ENCODE measurements around the gene RETREG1. TPM values are rescaled to one million over a fixed set of nuclear protein-coding genes. Genes with fewer than 3 reads are reported as not detected.

Gene RETREG1
- total RNA-seq, 2 donors from 2014 or later, result 102 to 180 TPM

- H3K4me1 ChIP-seq, result peaks cover 0 to 19% of the 10 kb centered on the region in 2 donors
- no peak for TF ChIP-seq CTCF (IDR thresholded peaks at IDR 0.05)
- peak overlapping the region; percentile 5 to 96 for H3K27ac ChIP-seq
- H3K27me3 ChIP-seq, result no peaks in the 10 kb centered on the region
- no peaks in the 10 kb centered on the region for H3K9me3 ChIP-seq
- no peak for DNase-seq (ENCODE audit: low spot score)
- H3K4me3 ChIP-seq, result no peak overlapping the region
- H3K36me3 ChIP-seq, result no peaks in the 10 kb centered on the region
Measured at GRCh38 chr5:16619136-16619535, 2.3 kb upstream of the RETREG1 start.

- DNase-seq (ENCODE audit: low spot score), result no peak
- Histone ChIP-seq H3K4me1 (peaks cover 0 to 19% of the 10 kb centered on the region in 2 donors), H3K36me3 (no peaks in the 10 kb centered on the region), H3K27ac (peak overlapping the region; percentile 86 to 96), H3K9me3 (no peaks in the 10 kb centered on the region), H3K27me3 (no peaks in the 10 kb centered on the region), H3K4me3 (no peak overlapping the region)
- TF ChIP-seq CTCF (IDR thresholded peaks at IDR 0.05), result no peak
Measured at GRCh38 chr5:16618138-16618897, 1.5 kb upstream of the RETREG1 start.

GRCh38 chr5:16617274-16617968, 624 bp upstream of the RETREG1 start:
- Histone ChIP-seq H3K4me1 (peaks cover 0 to 19% of the 10 kb centered on the region in 2 donors), H3K4me3 (peak overlapping the region; percentile 89 to 91), H3K27ac (peak overlapping the region; percentile 86 to 96), H3K9me3 (no peaks in the 10 kb centered on the region), H3K27me3 (no peaks in the 10 kb centered on the region), H3K36me3 (no peaks in the 10 kb centered on the region)
- TF ChIP-seq CTCF (IDR thresholded peaks at IDR 0.05), result no peak
- DNase-seq (ENCODE audit: low spot score), result no peak

- H3K4me1 ChIP-seq, result peaks cover 0 to 19% of the 10 kb centered on the region in 2 donors
- H3K27ac ChIP-seq, result peak overlapping the region; percentile 86 to 96
Measured at GRCh38 chr5:16615741-16616535, 859 bp downstream of the RETREG1 start.

More at GRCh38 chr5:16615741-16616535, 859 bp downstream of the RETREG1 start:
- peak overlapping the region; percentile 89 to 91 for H3K4me3 ChIP-seq
- no peaks in the 10 kb centered on the region for H3K27me3 ChIP-seq
- H3K9me3 ChIP-seq, result no peaks in the 10 kb centered on the region
- no peak for TF ChIP-seq CTCF (IDR thresholded peaks at IDR 0.05)
- no peaks in the 10 kb centered on the region for H3K36me3 ChIP-seq
- DNase-seq (ENCODE audit: low spot score), result no peak
